AG04449 (cell line): Measurements from ENCODE around the gene PPP1R7.

Experiments
- CTCF ChIA-PET: fragments of 350-600 bp; formaldehyde crosslinking; extraction: SDS; loops from one replicate; lab custom pipeline; 2021; ENCODE audit warnings: antibody characterized with exemption; lab: Yijun Ruan, JAX
- POLR2A ChIA-PET: fragments of 400-600, 350-600 bp; formaldehyde crosslinking; extraction: SDS; loops from one replicate; lab custom pipeline; 2020; ENCODE audit warnings: antibody characterized with exemption, inconsistent platforms; lab: Yijun Ruan, JAX
- DNase-seq: peaks from one replicate; pipeline ENCODE4 v3.0.0-alpha.2; 2010; ENCODE audit warnings: low read depth, low spot score
- H3K4me3 ChIP-seq: 2 replicates; pipeline ENCODE4 v1.5.1; 2011; ENCODE audit warnings: low read depth, mild to moderate bottlenecking, control low read depth, low read length
- CTCF ChIP-seq: IDR thresholded peaks from one replicate; pipeline ENCODE4 v1.5.1; 2011; ENCODE audit warnings: mild to moderate bottlenecking, moderate library complexity, low read length, control low read depth, inconsistent platforms; ENCODE audit not compliant: insufficient read depth; ENCODE audit errors: missing control alignments

Gene PPP1R7

GRCh38 chr2:241156971-241157441 lies 6.7 kb downstream of the PPP1R7 start:
- CTCF ChIA-PET, result interaction anchor here (1.3 kb wide), 1 partner anchor 8 kb away, joined by 3 read pairs; the partner anchor contains the start of gene PASK
- no peak for DNase-seq
- H3K4me3 ChIP-seq, result no peak overlapping the region
- TF ChIP-seq CTCF, result no peak
- POLR2A ChIA-PET, result interaction anchor here (1.3 kb wide), 1 partner anchor 55 kb away, joined by 3 read pairs; the partner anchor contains the start of gene MTERF4

- TF ChIP-seq CTCF, result no peak
- ChIA-PET CTCF (interaction anchor here (1.3 kb wide), 1 partner anchor 9 kb away, joined by 3 read pairs; the partner anchor contains the start of gene PASK), POLR2A (interaction anchor here (1.3 kb wide), 1 partner anchor 56 kb away, joined by 3 read pairs; the partner anchor contains the start of gene MTERF4)
- DNase-seq, result no peak
- no peak overlapping the region for H3K4me3 ChIP-seq
These were observed 7.7 kb downstream of the PPP1R7 start for GRCh38 chr2:241157841-241158545.

- DNase-seq, result no peak
- H3K4me3 ChIP-seq, result no peak overlapping the region
- CTCF ChIA-PET, result no interaction called here
- POLR2A ChIA-PET, result no interaction called here
- no peak for TF ChIP-seq CTCF
These were observed 8.3 kb downstream of the PPP1R7 start for GRCh38 chr2:241158546-241158900.

GRCh38 chr2:241159116-241159515 lies 8.8 kb downstream of the PPP1R7 start:
- H3K4me3 ChIP-seq, result no peak overlapping the region
- DNase-seq, result no peak
- POLR2A ChIA-PET, result no interaction called here
- no peak for TF ChIP-seq CTCF
- CTCF ChIA-PET, result no interaction called here

- ChIA-PET CTCF (no interaction called here), POLR2A (no interaction called here)
These were observed 10.1 kb downstream of the PPP1R7 start for GRCh38 chr2:241160318-241160717.

More at GRCh38 chr2:241160318-241160717, 10.1 kb downstream of the PPP1R7 start:
- DNase-seq, result no peak
- no peak for TF ChIP-seq CTCF
- no peak overlapping the region for H3K4me3 ChIP-seq
